D721Med (cell line): ENCODE results near the gene POFUT2.

Experiments used
- DNase-seq: peaks from one replicate; pipeline ENCODE4 v3.0.0; 2011; ENCODE audit warnings: low spot score; ENCODE audit not compliant: insufficient read length
- FAIRE-seq: peaks from 2 replicates; lab custom pipeline; 2011; peaks lifted over from hg19 to GRCh38; lab: Jason Lieb, UNC
- CTCF ChIP-seq: IDR thresholded peaks from 2 replicates; pipeline ENCODE4 v1.5.1; 2012; ENCODE audit warnings: mild to moderate bottlenecking, control low read depth; ENCODE audit not compliant: insufficient read depth; ENCODE audit errors: missing control alignments

The POFUT2 gene

GRCh38 chr21:45297329-45297728 lies 9.6 kb upstream of the POFUT2 start:
- no peak for TF ChIP-seq CTCF
- DNase-seq (no peak), FAIRE-seq (no peak)

- DNase-seq: no peak
- no peak for FAIRE-seq
- no peak for TF ChIP-seq CTCF
These were observed 8.9 kb upstream of the POFUT2 start for GRCh38 chr21:45296638-45297037.

GRCh38 chr21:45295576-45296365 lies 8.1 kb upstream of the POFUT2 start:
- FAIRE-seq (no peak), DNase-seq (no peak)
- no peak for TF ChIP-seq CTCF

GRCh38 chr21:45294509-45295291 lies 7.0 kb upstream of the POFUT2 start:
- no peak for TF ChIP-seq CTCF
- DNase-seq (no peak), FAIRE-seq (no peak)

- FAIRE-seq: no peak
- no peak for TF ChIP-seq CTCF
- DNase-seq: no peak
These were observed 6.2 kb upstream of the POFUT2 start for GRCh38 chr21:45293726-45294401.

- DNase-seq: no peak
- TF ChIP-seq CTCF: no peak
- no peak for FAIRE-seq
These were observed 5.6 kb upstream of the POFUT2 start for GRCh38 chr21:45293220-45293725.
